Stimulated activated CD4-positive, alpha-beta T cell treated with anti-CD3 and anti-CD28 coated beads, TNF-alpha, amount 100 ng/mL, for 24 hours (primary cell): ENCODE data around the gene TP63.

Experiments
- DNase-seq, 3 experiments: peaks; one replicate each; pipeline ENCODE4 v3.0.0-alpha.2; 2020; ENCODE audit warnings: low read depth in 3 of 3

TP63 gene

GRCh38 chr3:189911001-189911400 lies 279.8 kb downstream of the TP63 start:
- no peak for DNase-seq

- DNase-seq, result no peak
These were observed 283.6 kb downstream of the TP63 start for GRCh38 chr3:189914799-189915198.

GRCh38 chr3:189921770-189922169 lies 290.6 kb downstream of the TP63 start:
- DNase-seq, result no peak

- no peak for DNase-seq
These were observed 297.0 kb downstream of the TP63 start for GRCh38 chr3:189927975-189928895.

- DNase-seq, result no peak
These were observed 305.2 kb downstream of the TP63 start for GRCh38 chr3:189936201-189936945.

GRCh38 chr3:189937302-189938127 lies 306.3 kb downstream of the TP63 start:
- DNase-seq, result no peak

GRCh38 chr3:189941125-189941524 lies 309.9 kb downstream of the TP63 start:
- no peak for DNase-seq

GRCh38 chr3:189941679-189942078 lies 310.5 kb downstream of the TP63 start:
- DNase-seq, result peak in 1 of 3 experiments; percentile 12

GRCh38 chr3:189942948-189943347 lies 311.8 kb downstream of the TP63 start:
- DNase-seq, result no peak

GRCh38 chr3:189944285-189945145 lies 313.3 kb downstream of the TP63 start:
- peak in 1 of 3 experiments; percentile 26 for DNase-seq

- DNase-seq, result no peak
These were observed 314.9 kb downstream of the TP63 start for GRCh38 chr3:189945935-189946709.
